ENCODE data around the gene STK31. TPM values are rescaled to one million over a fixed set of nuclear protein-coding genes. Genes with fewer than 3 reads are reported as not detected.
"Not testable (repeated sequence)": the region's sequence is repeated elsewhere in the genome, so short reads cannot be mapped to it uniquely, and the experiment has no call there.

STK31 gene
- total and polyA plus RNA-seq, 9 donors: 0.07 to 10.1 (median 0.57) TPM

DNA sequence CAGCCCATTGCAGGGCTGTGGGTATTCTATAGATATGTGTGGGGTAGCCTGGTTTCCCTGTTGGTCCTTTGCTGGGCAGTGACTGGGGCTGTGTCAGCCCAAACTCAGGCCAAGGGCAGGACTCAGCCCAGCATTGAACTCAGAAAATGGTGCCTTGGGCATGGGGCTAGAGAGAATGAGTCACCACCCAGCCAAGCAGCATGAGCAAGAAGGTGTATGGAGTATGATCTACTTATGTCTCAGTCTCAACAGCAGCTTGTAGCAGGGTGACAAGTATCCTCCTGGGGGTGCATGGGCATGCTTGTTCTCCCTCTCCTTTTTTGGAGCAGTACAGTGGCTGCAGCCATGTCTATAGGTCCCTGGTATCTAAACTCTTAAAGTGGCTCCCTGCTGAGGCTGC is 32.0 kb downstream of the STK31 start:
- TF ChIP-seq POLR2A (IDR thresholded peaks at IDR 0.05): no peak
- TF ChIP-seq, protein P1, sequence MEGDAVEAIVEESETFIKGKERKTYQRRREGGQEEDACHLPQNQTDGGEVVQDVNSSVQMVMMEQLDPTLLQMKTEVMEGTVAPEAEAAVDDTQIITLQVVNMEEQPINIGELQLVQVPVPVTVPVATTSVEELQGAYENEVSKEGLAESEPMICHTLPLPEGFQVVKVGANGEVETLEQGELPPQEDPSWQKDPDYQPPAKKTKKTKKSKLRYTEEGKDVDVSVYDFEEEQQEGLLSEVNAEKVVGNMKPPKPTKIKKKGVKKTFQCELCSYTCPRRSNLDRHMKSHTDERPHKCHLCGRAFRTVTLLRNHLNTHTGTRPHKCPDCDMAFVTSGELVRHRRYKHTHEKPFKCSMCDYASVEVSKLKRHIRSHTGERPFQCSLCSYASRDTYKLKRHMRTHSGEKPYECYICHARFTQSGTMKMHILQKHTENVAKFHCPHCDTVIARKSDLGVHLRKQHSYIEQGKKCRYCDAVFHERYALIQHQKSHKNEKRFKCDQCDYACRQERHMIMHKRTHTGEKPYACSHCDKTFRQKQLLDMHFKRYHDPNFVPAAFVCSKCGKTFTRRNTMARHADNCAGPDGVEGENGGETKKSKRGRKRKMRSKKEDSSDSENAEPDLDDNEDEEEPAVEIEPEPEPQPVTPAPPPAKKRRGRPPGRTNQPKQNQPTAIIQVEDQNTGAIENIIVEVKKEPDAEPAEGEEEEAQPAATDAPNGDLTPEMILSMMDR (IDR thresholded peaks at IDR 0.05): no peak
- TF ChIP-seq EP300 (IDR thresholded peaks at IDR 0.05): no peak
- Histone ChIP-seq H3K9me3 (no peaks in the 10 kb centered on the region), H3K36me3 (no peaks in the 10 kb centered on the region), H3K27me3 (no peaks in the 10 kb centered on the region), H3K4me1 (ENCODE audit: insufficient read depth) (no peaks in the 10 kb centered on the region), H3K4me3 (no peak overlapping the region), H3K27ac (no peak overlapping the region)
- no peak for DNase-seq
- intact Hi-C loops (cut with DNase I): no loop called here

DNA sequence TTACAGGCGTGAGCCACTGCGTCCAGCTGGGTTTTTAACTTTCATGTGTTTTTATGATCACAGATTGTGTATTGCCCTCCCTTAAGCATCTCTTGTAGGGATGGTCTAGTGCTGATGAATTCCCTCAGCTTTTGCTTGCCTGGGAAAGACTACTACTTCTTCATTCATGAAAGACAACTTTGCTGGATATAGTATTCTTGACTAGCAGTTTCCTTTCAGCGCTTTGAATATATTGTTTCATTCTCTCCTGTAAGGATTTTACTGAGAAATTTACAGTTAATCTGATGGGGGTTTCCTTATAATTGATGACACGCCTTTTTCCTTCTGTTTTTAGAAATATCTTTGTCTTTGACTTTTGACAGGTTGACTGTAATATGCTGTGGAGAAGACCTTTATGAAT is 33.2 kb downstream of the STK31 start:
- H3K4me1 ChIP-seq (ENCODE audit: insufficient read depth): no peaks in the 10 kb centered on the region
- H3K9me3 ChIP-seq: no peaks in the 10 kb centered on the region
- intact Hi-C loops (cut with DNase I): no loop called here
- no peak for DNase-seq
- WGBS, 3 donors: 91 to 96% (median 92%) methylated on average over 4 of the region's 4 CpGs
- H3K36me3 ChIP-seq: no peaks in the 10 kb centered on the region
- no peak overlapping the region for H3K4me3 ChIP-seq
- H3K27ac ChIP-seq: no peak overlapping the region
- no peak for TF ChIP-seq EP300 (IDR thresholded peaks at IDR 0.05)
- TF ChIP-seq, protein P1 (IDR thresholded peaks at IDR 0.05): no peak
- TF ChIP-seq POLR2A (IDR thresholded peaks at IDR 0.05): no peak
- no peaks in the 10 kb centered on the region for H3K27me3 ChIP-seq

DNA sequence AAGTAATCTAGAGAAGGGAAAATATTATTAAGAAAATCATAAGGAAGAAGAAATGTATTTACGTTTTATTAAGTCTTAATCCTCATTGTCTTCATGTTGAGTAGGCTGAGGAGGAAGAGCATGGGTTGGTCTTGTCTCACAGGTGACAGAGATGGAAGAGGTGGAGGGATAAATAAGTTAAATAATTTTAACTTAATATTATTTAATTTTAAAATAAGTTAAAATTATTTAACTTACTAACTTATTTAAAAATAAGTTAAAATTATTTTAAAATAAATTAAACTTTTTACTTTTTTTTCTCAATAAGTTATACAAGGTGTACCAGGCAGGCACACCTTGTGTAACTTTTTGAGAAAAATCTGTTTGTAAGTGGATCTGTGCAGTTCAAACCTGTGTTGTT is 36.6 kb downstream of the STK31 start:
- Histone ChIP-seq H3K27me3 (no peaks in the 10 kb centered on the region), H3K9me3 (no peaks in the 10 kb centered on the region), H3K4me3 (no peak overlapping the region), H3K27ac (no peak overlapping the region), H3K4me1 (ENCODE audit: insufficient read depth) (no peaks in the 10 kb centered on the region), H3K36me3 (no peaks in the 10 kb centered on the region)
- DNase-seq: no peak
- 71 to 72% (median 71%) methylated on average over 1 of the region's 1 CpG for WGBS, 3 donors
- intact Hi-C loops (cut with DNase I): no loop called here
- TF ChIP-seq POLR2A (IDR thresholded peaks at IDR 0.05) (no peak), EP300 (IDR thresholded peaks at IDR 0.05) (no peak)
- TF ChIP-seq, protein P1 (IDR thresholded peaks at IDR 0.05): no peak

DNA sequence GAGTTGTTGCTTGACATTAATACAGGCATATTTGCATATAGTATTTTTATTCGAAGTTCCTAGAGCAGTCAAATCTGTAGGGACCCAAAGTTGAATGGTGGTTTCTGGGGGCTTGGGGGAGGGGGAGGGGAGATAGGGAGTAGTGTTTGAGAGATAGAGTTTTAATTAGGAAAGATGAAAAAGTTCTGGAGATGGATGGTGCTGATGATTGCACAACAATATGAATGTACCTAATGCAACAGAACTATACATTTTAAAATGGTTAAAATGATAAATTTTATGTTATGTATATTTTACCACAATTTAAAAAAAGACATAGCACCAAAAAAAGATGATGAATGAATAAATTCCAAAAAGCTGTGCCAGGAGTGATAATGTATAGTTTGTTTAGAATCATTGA is 41.8 kb downstream of the STK31 start:
- Histone ChIP-seq H3K9me3 (no peaks in the 10 kb centered on the region), H3K4me1 (ENCODE audit: insufficient read depth) (no peaks in the 10 kb centered on the region), H3K4me3 (no peak overlapping the region), H3K27ac (no peak overlapping the region), H3K27me3 (no peaks in the 10 kb centered on the region), H3K36me3 (no peaks in the 10 kb centered on the region)
- no peak for DNase-seq
- intact Hi-C loops (cut with DNase I): no loop called here
- TF ChIP-seq, protein P1 (IDR thresholded peaks at IDR 0.05): no peak
- no peak for TF ChIP-seq EP300 (IDR thresholded peaks at IDR 0.05)
- TF ChIP-seq POLR2A (IDR thresholded peaks at IDR 0.05): no peak
- WGBS, 3 donors: 64 to 75% (median 70%) methylated on average over 1 of the region's 1 CpG

DNA sequence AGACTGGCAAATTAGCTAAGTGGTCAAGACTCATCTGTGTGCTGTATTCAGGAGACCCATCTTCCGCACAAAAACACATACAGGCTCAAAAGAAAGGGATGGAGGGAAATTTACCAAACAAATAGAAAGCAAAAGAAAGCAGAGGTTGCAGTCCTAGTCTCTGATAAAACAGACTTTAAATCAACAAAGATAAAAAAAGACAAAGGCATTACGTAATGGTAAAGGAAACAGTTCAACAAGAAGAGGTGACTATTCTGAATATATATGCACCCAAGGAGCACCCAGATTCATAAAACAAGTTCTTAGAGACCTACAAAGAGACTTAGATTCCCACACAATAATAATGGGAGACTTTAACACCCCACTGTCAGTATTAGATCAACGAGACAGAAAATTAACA is 48.8 kb downstream of the STK31 start:
- intact Hi-C loops (cut with DNase I); H3K27me3 ChIP-seq; H3K36me3 ChIP-seq; H3K4me3 ChIP-seq; H3K9me3 ChIP-seq; DNase-seq; H3K4me1 ChIP-seq (ENCODE audit: insufficient read depth); H3K27ac ChIP-seq: not testable (repeated sequence)
- WGBS, 3 donors: 79 to 86% (median 82%) methylated on average over 3 of the region's 3 CpGs
